ENCODE data around the gene NMT1.

- TF ChIP-seq, protein P1, sequence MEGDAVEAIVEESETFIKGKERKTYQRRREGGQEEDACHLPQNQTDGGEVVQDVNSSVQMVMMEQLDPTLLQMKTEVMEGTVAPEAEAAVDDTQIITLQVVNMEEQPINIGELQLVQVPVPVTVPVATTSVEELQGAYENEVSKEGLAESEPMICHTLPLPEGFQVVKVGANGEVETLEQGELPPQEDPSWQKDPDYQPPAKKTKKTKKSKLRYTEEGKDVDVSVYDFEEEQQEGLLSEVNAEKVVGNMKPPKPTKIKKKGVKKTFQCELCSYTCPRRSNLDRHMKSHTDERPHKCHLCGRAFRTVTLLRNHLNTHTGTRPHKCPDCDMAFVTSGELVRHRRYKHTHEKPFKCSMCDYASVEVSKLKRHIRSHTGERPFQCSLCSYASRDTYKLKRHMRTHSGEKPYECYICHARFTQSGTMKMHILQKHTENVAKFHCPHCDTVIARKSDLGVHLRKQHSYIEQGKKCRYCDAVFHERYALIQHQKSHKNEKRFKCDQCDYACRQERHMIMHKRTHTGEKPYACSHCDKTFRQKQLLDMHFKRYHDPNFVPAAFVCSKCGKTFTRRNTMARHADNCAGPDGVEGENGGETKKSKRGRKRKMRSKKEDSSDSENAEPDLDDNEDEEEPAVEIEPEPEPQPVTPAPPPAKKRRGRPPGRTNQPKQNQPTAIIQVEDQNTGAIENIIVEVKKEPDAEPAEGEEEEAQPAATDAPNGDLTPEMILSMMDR (IDR thresholded peaks at IDR 0.05; ENCODE audit: low read depth, low read length, poor library complexity, severe bottlenecking) = no peak
- no peak for TF ChIP-seq EZH2phosphoT487 (IDR thresholded peaks at IDR 0.05; ENCODE audit: borderline replicate concordance, low read length)
Measured at GRCh38 chr17:45102856-45103255, 41.7 kb downstream of the NMT1 start.

All from DOHH2 (cell line).